ENCODE results near the gene ATXN7L1. TPM values are rescaled to one million over a fixed set of nuclear protein-coding genes. Genes with fewer than 3 reads are reported as not detected.

The ATXN7L1 gene
- total RNA-seq, 1 experiment from 2014 or later = 38.5 TPM

GRCh38 chr7:105776068-105776790 lies 100.2 kb downstream of the ATXN7L1 start:
- Mint-ChIP-seq H3K36me3 (no peaks in the 10 kb centered on the region), H3K9me3 (no peaks in the 10 kb centered on the region), H3K4me1 (peaks cover 77% of the 10 kb centered on the region), H3K4me3 (no peak overlapping the region), H3K27me3 (ENCODE audit: low read depth) (no peaks in the 10 kb centered on the region), H3K27ac (peak overlapping the region; percentile 93)
- ATAC-seq = peak; percentile 94
- DNase-seq (ENCODE audit: low spot score) = peak; percentile 83
- TF ChIP-seq TEAD1 (CRISPR knock-in tag; IDR thresholded peaks at IDR 0.05) (no peak; the same call in 1 of the 2 replicates), FOXP4 (CRISPR knock-in tag; IDR thresholded peaks at IDR 0.05) (peak; percentile 66; the same call in 1 of the 2 replicates), ESRRA (CRISPR knock-in tag; IDR thresholded peaks at IDR 0.05; ENCODE audit: borderline replicate concordance) (no peak), CDX4 (CRISPR knock-in tag; IDR thresholded peaks at IDR 0.05; ENCODE audit: borderline replicate concordance) (no peak), ZNF423 (CRISPR knock-in tag; IDR thresholded peaks at IDR 0.05) (peak; percentile 85; the same call in 1 of the 2 replicates), USF2 (CRISPR knock-in tag; IDR thresholded peaks at IDR 0.05) (peak; percentile 52; the same call in 1 of the 2 replicates), USF1 (CRISPR knock-in tag; IDR thresholded peaks at IDR 0.05) (peak; percentile 34; the same call in 1 of the 2 replicates)
- ChIA-PET CTCF (interaction anchor here (1.1 to 4.8 kb wide), 5 partner anchors 11 to 132 kb away, joined by 3 to 28 read pairs (median 3); no protein-coding TSS in a partner anchor), POLR2A (no interaction called here)

GRCh38 chr7:105775580-105775979 lies 100.8 kb downstream of the ATXN7L1 start:
- no peaks in the 10 kb centered on the region for H3K36me3 Mint-ChIP-seq
- no peaks in the 10 kb centered on the region for H3K27me3 Mint-ChIP-seq (ENCODE audit: low read depth)
- ATAC-seq (no peak), DNase-seq (ENCODE audit: low spot score) (no peak)
- TF ChIP-seq GTF2I (CRISPR knock-in tag; conservative IDR thresholded peaks at IDR 0.05) (no peak), ZNF219 (CRISPR knock-in tag; IDR thresholded peaks at IDR 0.05; ENCODE audit: borderline replicate concordance) (no peak), JUN (CRISPR knock-in tag; IDR thresholded peaks at IDR 0.05) (no peak), SMAD4 (CRISPR knock-in tag; IDR thresholded peaks at IDR 0.05) (no peak), ETV6 (CRISPR knock-in tag; IDR thresholded peaks at IDR 0.05) (no peak), ZNF671 (CRISPR knock-in tag; IDR thresholded peaks at IDR 0.05) (no peak), NR3C1 (CRISPR knock-in tag; conservative IDR thresholded peaks at IDR 0.05; ENCODE audit: low read depth) (no peak), KAT7 (CRISPR knock-in tag; IDR thresholded peaks at IDR 0.05; ENCODE audit: borderline replicate concordance) (no peak), MYBL2 (CRISPR knock-in tag; IDR thresholded peaks at IDR 0.05) (no peak), ATF6 (CRISPR knock-in tag; IDR thresholded peaks at IDR 0.05) (no peak), MLX (CRISPR knock-in tag; IDR thresholded peaks at IDR 0.05) (no peak)
- ChIA-PET CTCF (interaction anchor here (1.1 to 4.8 kb wide), 5 partner anchors 10 to 132 kb away, joined by 3 to 28 read pairs (median 3); no protein-coding TSS in a partner anchor), POLR2A (no interaction called here)
- peak overlapping the region; percentile 27 for H3K4me3 Mint-ChIP-seq
- H3K9me3 Mint-ChIP-seq = no peaks in the 10 kb centered on the region
- H3K27ac Mint-ChIP-seq = peak overlapping the region; percentile 93
- H3K4me1 Mint-ChIP-seq = peaks cover 81% of the 10 kb centered on the region
